SK-N-SH (cell line): Measurements from ENCODE around the gene SND1.

ENCODE experiments used
- GATA2 ChIP-seq: sonication (generic); formaldehyde crosslinking; IDR thresholded peaks from 2 replicates; pipeline ENCODE4 v1.5.0; 2020; ENCODE audit warnings: mild to moderate bottlenecking, missing genetic modification reagents
- YY1 ChIP-seq: IDR thresholded peaks from 2 replicates; pipeline ENCODE4 v1.4.0; 2012; ENCODE audit warnings: low read depth, mild to moderate bottlenecking

- TF ChIP-seq GATA2 (CRISPR knock-in tag) (no peak), YY1 (no peak)
Measured at GRCh38 chr7:127713006-127713405, 61.0 kb downstream of the SND1 start.
